OCI-LY3 (cell line): Measurements from ENCODE around the gene MYH6.
"Not testable (repeated sequence)": the region's sequence is repeated elsewhere in the genome, so short reads cannot be mapped to it uniquely, and the experiment has no call there.

Experiments used
- H2AFZ ChIP-seq: fragments of 200-600, 300-600 bp; shearing (Covaris generic); 2 replicates; pipeline ENCODE4 v1.6.0; 2014; ENCODE audit warnings: antibody characterized with exemption, low read depth, low read length
- H3K27ac ChIP-seq: fragments of 200-600, 300-600 bp; sonication (generic); 2 replicates; pipeline ENCODE4 v1.5.1; 2014; ENCODE audit warnings: mild to moderate bottlenecking, low read length, moderate library complexity, mixed read lengths
- H3K27me3 ChIP-seq: fragments of 200-600, 300-600 bp; sonication (generic); 2 replicates; pipeline ENCODE4 v1.6.1; 2014; ENCODE audit warnings: low read depth, low read length, mixed read lengths
- H3K36me3 ChIP-seq: fragments of 200-600, 300-600 bp; sonication (generic); replicated peaks from 2 replicates; pipeline ENCODE3; 2014; ENCODE audit warnings: low read depth, low read length, mixed read lengths
- H3K4me1 ChIP-seq: fragments of 300-600, 200-600 bp; sonication (generic); 2 replicates; pipeline ENCODE4 v1.6.1; 2014; ENCODE audit warnings: low read length, mixed read lengths
- H3K4me2 ChIP-seq: fragments of 200-600, 300-600 bp; sonication (generic); 2 replicates; pipeline ENCODE4 v1.6.1; 2014; ENCODE audit warnings: low read length, mixed read lengths
- H3K4me3 ChIP-seq: fragments of 300-600, 200-600 bp; sonication (generic); 2 replicates; pipeline ENCODE4 v1.5.1; 2014; ENCODE audit warnings: antibody characterized with exemption, mild to moderate bottlenecking, low read length, moderate library complexity
- H3K79me2 ChIP-seq: fragments of 300-600, 200-600 bp; shearing (Covaris generic); 2 replicates; pipeline ENCODE4 v1.6.1; 2014; ENCODE audit warnings: mild to moderate bottlenecking, low read length, mixed read lengths
- H3K9ac ChIP-seq: fragments of 300-600, 200-600 bp; shearing (Covaris generic); 2 replicates; pipeline ENCODE4 v1.6.0; 2014; ENCODE audit warnings: mild to moderate bottlenecking, low read length, moderate library complexity
- H3K9me3 ChIP-seq: fragments of 200-600, 300-600 bp; shearing (Covaris generic); 2 replicates; pipeline ENCODE4 v1.6.1; 2014; ENCODE audit warnings: low read length, mixed read lengths; ENCODE audit not compliant: insufficient read depth
- H4K20me1 ChIP-seq: fragments of 200-600, 300-600 bp; sonication (generic); 2 replicates; pipeline ENCODE4 v1.6.1; 2016; ENCODE audit warnings: low read length, mixed read lengths; ENCODE audit not compliant: insufficient read depth
- EZH2phosphoT487 ChIP-seq: fragments of 200-600 bp; shearing (Covaris generic); IDR thresholded peaks from 2 replicates; pipeline ENCODE4 v1.6.1; 2018; ENCODE audit warnings: antibody characterized with exemption, mixed run types, low read depth
- TF ChIP-seq, protein P1 (sequence below): fragments of 200-600, 300-600 bp; sonication (generic); IDR thresholded peaks from 2 replicates; pipeline ENCODE4 v1.5.1; 2014; ENCODE audit warnings: antibody characterized with exemption, low read length, low read depth

The MYH6 gene

DNA sequence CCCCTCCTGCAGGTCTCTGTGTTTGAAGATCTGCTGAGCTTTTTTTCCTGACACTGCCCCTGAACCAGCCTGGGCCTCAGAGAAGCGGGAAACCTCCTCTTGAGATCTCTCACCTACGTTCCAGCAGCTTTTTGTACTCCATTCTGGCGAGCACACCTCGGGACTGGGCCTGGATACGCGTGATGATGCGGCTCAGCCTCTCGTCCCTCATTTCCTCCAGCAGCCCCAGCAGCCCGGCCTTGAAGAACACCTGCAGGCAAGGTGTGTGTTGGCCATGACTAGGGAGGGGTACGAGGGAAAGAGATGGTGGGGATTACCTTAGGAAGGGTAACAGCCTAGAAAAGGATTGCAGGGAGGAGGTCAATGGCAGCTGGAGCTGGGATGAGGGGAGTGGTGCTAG is 17.1 kb upstream of the MYH6 start:
- no peaks in the 10 kb centered on the region; the same call in 1 of the 2 replicates for H3K27me3 ChIP-seq
- no peak overlapping the region for H3K9ac ChIP-seq
- H3K36me3 ChIP-seq, result no peaks in the 10 kb centered on the region
- H4K20me1 ChIP-seq, result no peaks in the 10 kb centered on the region
- H3K79me2 ChIP-seq, result no peaks in the 10 kb centered on the region
- H3K4me2 ChIP-seq, result no peak overlapping the region
- H3K4me1 ChIP-seq, result peaks cover 8% of the 10 kb centered on the region
- no peak overlapping the region for H3K4me3 ChIP-seq
- H2AFZ ChIP-seq, result no peak overlapping the region
- no peak overlapping the region for H3K27ac ChIP-seq
- no peaks in the 10 kb centered on the region for H3K9me3 ChIP-seq
- TF ChIP-seq EZH2phosphoT487, result no peak
- TF ChIP-seq, protein P1, sequence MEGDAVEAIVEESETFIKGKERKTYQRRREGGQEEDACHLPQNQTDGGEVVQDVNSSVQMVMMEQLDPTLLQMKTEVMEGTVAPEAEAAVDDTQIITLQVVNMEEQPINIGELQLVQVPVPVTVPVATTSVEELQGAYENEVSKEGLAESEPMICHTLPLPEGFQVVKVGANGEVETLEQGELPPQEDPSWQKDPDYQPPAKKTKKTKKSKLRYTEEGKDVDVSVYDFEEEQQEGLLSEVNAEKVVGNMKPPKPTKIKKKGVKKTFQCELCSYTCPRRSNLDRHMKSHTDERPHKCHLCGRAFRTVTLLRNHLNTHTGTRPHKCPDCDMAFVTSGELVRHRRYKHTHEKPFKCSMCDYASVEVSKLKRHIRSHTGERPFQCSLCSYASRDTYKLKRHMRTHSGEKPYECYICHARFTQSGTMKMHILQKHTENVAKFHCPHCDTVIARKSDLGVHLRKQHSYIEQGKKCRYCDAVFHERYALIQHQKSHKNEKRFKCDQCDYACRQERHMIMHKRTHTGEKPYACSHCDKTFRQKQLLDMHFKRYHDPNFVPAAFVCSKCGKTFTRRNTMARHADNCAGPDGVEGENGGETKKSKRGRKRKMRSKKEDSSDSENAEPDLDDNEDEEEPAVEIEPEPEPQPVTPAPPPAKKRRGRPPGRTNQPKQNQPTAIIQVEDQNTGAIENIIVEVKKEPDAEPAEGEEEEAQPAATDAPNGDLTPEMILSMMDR, result no peak

DNA sequence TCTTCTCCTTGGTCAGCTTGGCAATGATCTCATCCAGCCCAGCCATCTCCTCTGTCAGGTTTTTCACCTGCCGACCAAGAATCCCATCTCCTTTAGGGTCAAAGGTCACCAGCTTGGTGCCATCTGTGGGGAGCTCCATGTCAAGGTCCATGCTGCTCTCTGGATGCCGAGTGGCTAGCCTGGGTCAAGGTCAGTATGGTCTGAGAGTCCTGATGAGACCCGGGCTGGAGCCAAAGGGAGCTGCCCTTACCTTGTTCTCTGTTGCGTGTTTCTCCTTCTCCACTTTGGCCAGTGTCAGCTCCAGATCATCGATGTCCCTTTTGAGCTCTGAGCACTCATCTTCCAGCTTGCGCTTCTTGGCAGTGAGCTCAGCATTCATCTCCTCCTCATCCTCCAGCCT is 15.6 kb upstream of the MYH6 start:
- no peaks in the 10 kb centered on the region for H3K79me2 ChIP-seq
- no peak overlapping the region for H3K27ac ChIP-seq

DNA sequence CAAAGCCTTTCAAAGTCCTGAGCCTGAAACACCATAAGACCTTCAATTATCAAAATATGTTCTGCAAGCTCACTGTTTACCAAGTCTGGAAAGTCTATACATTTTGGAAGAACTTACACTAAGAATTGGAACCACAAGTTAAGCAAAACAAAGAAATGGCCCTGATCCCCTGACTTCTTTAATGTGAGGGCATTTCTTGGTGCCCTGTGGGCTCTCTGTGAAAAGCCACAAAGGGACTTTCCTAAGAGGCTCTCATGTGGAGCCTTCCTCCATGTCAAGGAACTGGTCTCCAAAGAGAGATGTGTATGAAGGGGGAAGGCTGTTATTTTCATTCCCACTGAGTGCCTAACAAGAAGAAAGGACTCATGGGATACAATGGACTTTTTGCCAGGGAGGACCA is 13.5 kb upstream of the MYH6 start:
- H3K27ac ChIP-seq, result no peak overlapping the region
- no peak overlapping the region for H3K9ac ChIP-seq
- no peaks in the 10 kb centered on the region for H3K36me3 ChIP-seq
- H4K20me1 ChIP-seq, result no peaks in the 10 kb centered on the region
- TF ChIP-seq, protein P1, result no peak
- TF ChIP-seq EZH2phosphoT487, result no peak
- H3K79me2 ChIP-seq, result no peaks in the 10 kb centered on the region
- H3K27me3 ChIP-seq, result no peaks in the 10 kb centered on the region
- peaks cover 8% of the 10 kb centered on the region for H3K4me1 ChIP-seq
- no peaks in the 10 kb centered on the region for H3K9me3 ChIP-seq
- no peak overlapping the region for H3K4me2 ChIP-seq
- H2AFZ ChIP-seq, result no peak overlapping the region
- no peak overlapping the region for H3K4me3 ChIP-seq

More for the DNA sequence above, 15.6 kb upstream of the MYH6 start:
- H3K4me2 ChIP-seq, result no peak overlapping the region
- H2AFZ ChIP-seq, result no peak overlapping the region
- TF ChIP-seq EZH2phosphoT487, result no peak
- TF ChIP-seq, protein P1, result no peak
- no peaks in the 10 kb centered on the region for H3K36me3 ChIP-seq
- peaks cover 8% of the 10 kb centered on the region for H3K4me1 ChIP-seq
- no peaks in the 10 kb centered on the region for H3K27me3 ChIP-seq
- H4K20me1 ChIP-seq, result no peaks in the 10 kb centered on the region
- no peak overlapping the region for H3K9ac ChIP-seq
- H3K9me3 ChIP-seq, result no peaks in the 10 kb centered on the region
- H3K4me3 ChIP-seq, result no peak overlapping the region

DNA sequence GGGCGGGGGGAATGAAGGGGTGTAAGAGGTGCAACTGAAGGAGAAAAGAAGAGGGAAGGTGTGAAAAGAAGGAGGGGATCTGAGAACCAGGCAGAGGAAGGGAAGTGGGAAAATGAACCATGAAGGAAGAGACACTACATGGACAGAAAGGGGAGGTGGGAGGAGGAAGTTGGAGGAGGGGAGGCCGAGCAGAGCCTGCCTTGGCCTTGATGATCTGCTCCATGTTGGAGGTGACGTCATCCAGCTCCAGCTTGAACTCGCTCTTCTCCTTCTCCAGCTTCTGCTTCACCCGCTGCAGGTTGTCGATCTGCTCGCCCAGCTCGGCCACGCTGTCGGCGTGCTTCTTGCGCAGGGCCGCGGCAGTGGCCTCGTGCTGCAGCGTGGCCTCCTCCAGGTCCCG is 11.6 kb upstream of the MYH6 start:
- not testable (repeated sequence) for H3K9ac ChIP-seq, H3K27ac ChIP-seq, H3K27me3 ChIP-seq, H3K4me2 ChIP-seq, H3K79me2 ChIP-seq, H2AFZ ChIP-seq, H3K36me3 ChIP-seq, H3K4me1 ChIP-seq, H4K20me1 ChIP-seq, H3K9me3 ChIP-seq, H3K4me3 ChIP-seq

DNA sequence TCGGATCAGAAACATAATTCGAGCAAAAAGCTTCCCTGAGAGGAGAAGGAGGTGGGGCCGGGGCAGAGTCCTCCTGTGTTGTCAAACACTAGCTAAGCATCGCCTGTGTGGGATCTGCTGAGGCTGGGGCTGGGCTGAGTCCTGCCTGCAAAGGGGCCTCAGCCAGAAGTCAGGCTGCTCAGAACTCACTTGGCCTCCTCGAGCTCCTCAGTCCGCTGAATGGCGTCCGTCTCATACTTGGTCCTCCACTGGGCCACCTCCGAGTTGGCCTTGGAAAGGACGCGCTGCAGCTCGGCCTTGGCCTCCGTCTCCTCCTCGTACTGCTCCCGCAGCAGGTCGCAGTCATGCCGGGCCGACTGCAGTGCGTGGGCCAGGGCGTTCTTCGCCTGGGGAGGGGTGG is 9.9 kb upstream of the MYH6 start:
- no peak overlapping the region for H3K4me3 ChIP-seq
- TF ChIP-seq EZH2phosphoT487, result no peak
- TF ChIP-seq, protein P1, result no peak
- H4K20me1 ChIP-seq, result no peaks in the 10 kb centered on the region
- no peaks in the 10 kb centered on the region for H3K27me3 ChIP-seq
- H3K9ac ChIP-seq, result no peak overlapping the region
- no peaks in the 10 kb centered on the region for H3K9me3 ChIP-seq
- H3K27ac ChIP-seq, result no peak overlapping the region
- H3K36me3 ChIP-seq, result no peaks in the 10 kb centered on the region
- peaks cover 8% of the 10 kb centered on the region for H3K4me1 ChIP-seq
- no peaks in the 10 kb centered on the region for H3K79me2 ChIP-seq
- H3K4me2 ChIP-seq, result no peak overlapping the region
- H2AFZ ChIP-seq, result no peak overlapping the region

DNA sequence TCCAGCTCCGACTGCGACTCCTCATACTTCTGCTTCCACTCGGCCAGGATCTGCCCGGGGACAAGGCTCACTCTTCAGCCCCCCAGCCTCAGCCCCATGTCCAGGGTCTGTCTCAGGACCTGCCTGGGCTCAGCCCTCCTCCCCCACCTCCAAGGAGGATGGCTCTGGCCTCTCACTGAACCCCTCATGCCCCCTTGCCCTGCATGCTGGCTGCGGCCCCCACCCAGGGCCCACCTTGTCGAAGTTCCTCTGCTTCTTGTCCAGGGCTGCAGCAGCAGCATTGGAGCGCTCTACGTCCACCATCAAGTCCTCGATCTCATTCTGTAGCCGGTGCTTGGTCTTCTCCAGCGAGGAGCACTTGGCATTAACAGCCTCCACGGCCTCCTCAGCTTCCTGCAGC is 9.2 kb upstream of the MYH6 start:
- H3K9ac ChIP-seq, H3K79me2 ChIP-seq, H3K27me3 ChIP-seq, H2AFZ ChIP-seq, H4K20me1 ChIP-seq, H3K4me2 ChIP-seq, H3K36me3 ChIP-seq, H3K4me3 ChIP-seq, H3K9me3 ChIP-seq, H3K27ac ChIP-seq: not testable (repeated sequence)
- H3K4me1 ChIP-seq, result peaks cover 13% of the 10 kb centered on the region
